GM21423 (cell line): ENCODE measurements around the gene CCDC85A.

Experiments used
- ATAC-seq: cut with Tn5 transposase; IDR thresholded peaks from one replicate; pipeline ENCODE4 v1.9.1; 2021; ENCODE audit warnings: mild to moderate bottlenecking, moderate library complexity; ENCODE audit not compliant: unreplicated experiment

The CCDC85A gene

GRCh38 chr2:56292951-56293350, 109.2 kb downstream of the CCDC85A start:
- no peak for ATAC-seq

- no peak for ATAC-seq
These were observed 111.9 kb downstream of the CCDC85A start for GRCh38 chr2:56295666-56296065.

GRCh38 chr2:56297671-56298070, 113.9 kb downstream of the CCDC85A start:
- ATAC-seq, result no peak

- ATAC-seq, result no peak
These were observed 115.4 kb downstream of the CCDC85A start for GRCh38 chr2:56299171-56299691.

GRCh38 chr2:56309626-56310170, 125.9 kb downstream of the CCDC85A start:
- ATAC-seq, result no peak

- ATAC-seq, result no peak
These were observed 129.7 kb downstream of the CCDC85A start for GRCh38 chr2:56313500-56313921.

GRCh38 chr2:56314371-56314770, 130.6 kb downstream of the CCDC85A start:
- no peak for ATAC-seq

GRCh38 chr2:56314796-56315195, 131.0 kb downstream of the CCDC85A start:
- ATAC-seq, result no peak

- ATAC-seq, result no peak
These were observed 131.6 kb downstream of the CCDC85A start for GRCh38 chr2:56315376-56315775.

GRCh38 chr2:56316011-56316410, 132.2 kb downstream of the CCDC85A start:
- no peak for ATAC-seq

- ATAC-seq, result no peak
These were observed 134.4 kb downstream of the CCDC85A start for GRCh38 chr2:56318147-56318546.

GRCh38 chr2:56325661-56326345, 142.0 kb downstream of the CCDC85A start:
- ATAC-seq, result no peak

- ATAC-seq, result no peak
These were observed 142.6 kb downstream of the CCDC85A start for GRCh38 chr2:56326346-56326741.

- ATAC-seq, result no peak
These were observed 148.0 kb downstream of the CCDC85A start for GRCh38 chr2:56331810-56332209.

GRCh38 chr2:56333812-56334485, 150.2 kb downstream of the CCDC85A start:
- ATAC-seq, result no peak

GRCh38 chr2:56334622-56335021, 150.8 kb downstream of the CCDC85A start:
- no peak for ATAC-seq

GRCh38 chr2:56335101-56335500, 151.3 kb downstream of the CCDC85A start:
- no peak for ATAC-seq

GRCh38 chr2:56337342-56337741, 153.6 kb downstream of the CCDC85A start:
- no peak for ATAC-seq

GRCh38 chr2:56338232-56338631, 154.4 kb downstream of the CCDC85A start:
- ATAC-seq, result no peak

GRCh38 chr2:56344771-56345170, 161.0 kb downstream of the CCDC85A start:
- ATAC-seq, result no peak

- ATAC-seq, result no peak
These were observed 164.1 kb downstream of the CCDC85A start for GRCh38 chr2:56347881-56348280.
